Thyroid gland (tissue), 4 donors: ENCODE results near the gene C1orf159.

Experiments
- POLR2A ChIP-seq, 2 donors: fragments of 450-650 bp; IDR thresholded peaks; one replicate each; pipeline ENCODE4 v1.6.1; 2017; ENCODE audit warnings: antibody characterized with exemption in 2 of 2, mild to moderate bottlenecking in 2 of 2, moderate library complexity in 1 of 2
- TF ChIP-seq, protein P1 (sequence below), 6 experiments: fragments of 200-600 bp in 3 of 6; fragments of 450-650 bp in 3 of 6; sonication (generic) in 3 of 6; IDR thresholded peaks; one replicate each; pipeline ENCODE4 v1.5.1; 2016 to 2019; ENCODE audit warnings: antibody characterized with exemption in 6 of 6, mild to moderate bottlenecking in 2 of 6, inconsistent platforms in 1 of 6, moderate library complexity in 1 of 6

DNA sequence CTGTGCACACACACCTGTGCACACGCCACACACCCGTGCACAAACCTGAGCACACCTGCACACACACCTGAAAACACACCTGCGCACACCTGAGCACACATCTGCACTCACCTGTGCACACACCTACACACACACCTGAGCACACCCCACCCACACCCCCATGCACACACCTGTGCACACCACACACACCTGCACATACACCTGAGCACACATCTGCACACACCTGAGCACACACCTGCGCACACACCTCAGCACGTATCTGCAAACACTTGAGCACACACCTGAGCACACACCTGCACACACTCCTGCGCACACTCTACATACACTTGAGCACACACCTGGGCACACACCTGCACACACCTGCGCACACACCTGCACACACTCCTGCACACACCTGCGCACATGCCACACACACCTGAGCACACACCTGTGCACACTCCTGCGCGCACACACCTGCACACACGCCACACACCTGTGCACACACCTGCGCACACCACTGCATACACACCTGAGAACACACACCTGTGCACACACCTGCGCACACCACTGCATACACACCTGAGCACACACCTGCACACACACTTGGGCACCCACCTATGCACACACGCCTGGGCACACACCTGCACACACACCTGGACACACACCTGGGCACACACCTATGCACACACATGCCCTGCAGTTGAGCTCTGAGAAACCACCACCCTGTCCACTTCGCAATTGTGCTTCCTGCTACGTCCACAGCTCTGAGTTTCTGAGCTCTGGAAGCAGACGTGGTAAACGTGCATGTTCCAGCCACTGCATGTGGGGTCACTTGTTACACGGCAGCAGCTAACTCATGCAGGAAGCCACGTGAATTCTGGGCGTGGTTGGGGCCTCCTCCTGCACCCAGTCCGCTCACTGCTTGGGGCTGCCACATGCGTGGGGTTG, 8.0 kb upstream of the C1orf159 start:
- TF ChIP-seq, protein P1, sequence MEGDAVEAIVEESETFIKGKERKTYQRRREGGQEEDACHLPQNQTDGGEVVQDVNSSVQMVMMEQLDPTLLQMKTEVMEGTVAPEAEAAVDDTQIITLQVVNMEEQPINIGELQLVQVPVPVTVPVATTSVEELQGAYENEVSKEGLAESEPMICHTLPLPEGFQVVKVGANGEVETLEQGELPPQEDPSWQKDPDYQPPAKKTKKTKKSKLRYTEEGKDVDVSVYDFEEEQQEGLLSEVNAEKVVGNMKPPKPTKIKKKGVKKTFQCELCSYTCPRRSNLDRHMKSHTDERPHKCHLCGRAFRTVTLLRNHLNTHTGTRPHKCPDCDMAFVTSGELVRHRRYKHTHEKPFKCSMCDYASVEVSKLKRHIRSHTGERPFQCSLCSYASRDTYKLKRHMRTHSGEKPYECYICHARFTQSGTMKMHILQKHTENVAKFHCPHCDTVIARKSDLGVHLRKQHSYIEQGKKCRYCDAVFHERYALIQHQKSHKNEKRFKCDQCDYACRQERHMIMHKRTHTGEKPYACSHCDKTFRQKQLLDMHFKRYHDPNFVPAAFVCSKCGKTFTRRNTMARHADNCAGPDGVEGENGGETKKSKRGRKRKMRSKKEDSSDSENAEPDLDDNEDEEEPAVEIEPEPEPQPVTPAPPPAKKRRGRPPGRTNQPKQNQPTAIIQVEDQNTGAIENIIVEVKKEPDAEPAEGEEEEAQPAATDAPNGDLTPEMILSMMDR (IDR thresholded peaks at IDR 0.05), result no peak
- TF ChIP-seq POLR2A (IDR thresholded peaks at IDR 0.05), result no peak
